Testis (tissue), 3 donors: ENCODE results near the gene PDCL2. TPM values are rescaled to one million over a fixed set of nuclear protein-coding genes. Genes with fewer than 3 reads are reported as not detected.
"Not testable (repeated sequence)": the region's sequence is repeated elsewhere in the genome, so short reads cannot be mapped to it uniquely, and the experiment has no call there.

Source experiments
- DNase-seq: peaks from one replicate; pipeline ENCODE4 v3.0.0-alpha.2; 2019
- H3K27ac ChIP-seq, 2 donors: fragments of 200-600 bp; sonication (generic); one replicate each; pipeline ENCODE4 v1.5.1; 2019
- H3K27me3 ChIP-seq: fragments of 200-600 bp; sonication (generic); one replicate; pipeline ENCODE4 v1.5.1; 2019
- H3K36me3 ChIP-seq: fragments of 200-600 bp; sonication (generic); one replicate; pipeline ENCODE4 v1.5.1; 2017; ENCODE audit warnings: low read depth; ENCODE audit errors: missing control alignments
- H3K4me1 ChIP-seq: fragments of 200-600 bp; sonication (generic); one replicate; pipeline ENCODE4 v1.5.1; 2019
- H3K4me3 ChIP-seq, 2 donors: fragments of 200-600 bp; sonication (generic); one replicate each; pipeline ENCODE4 v1.5.1; 2017 to 2019
- H3K9me3 ChIP-seq: fragments of 200-600 bp; sonication (generic); one replicate; pipeline ENCODE4 v1.5.1; 2017
- CTCF ChIP-seq, 3 experiments: fragments of 450-650 bp in 2 of 3; fragments of 200-600 bp in 1 of 3; sonication (generic) in 1 of 3; IDR thresholded peaks; one replicate each; pipeline ENCODE4 v1.5.1; 2016 to 2019; ENCODE audit warnings: antibody characterized with exemption in 3 of 3, mild to moderate bottlenecking in 2 of 3, moderate library complexity in 1 of 3
- POLR2A ChIP-seq: fragments of 450-650 bp; IDR thresholded peaks from one replicate; pipeline ENCODE4 v1.6.1; 2017; ENCODE audit warnings: antibody characterized with exemption, mild to moderate bottlenecking, moderate library complexity
- WGBS, 2 donors: methylation state at CpG; one replicate each; pipeline ENCODE4 v1.1.5; 2018; 5-methylcytosine and 5-hydroxymethylcytosine counted together
- intact Hi-C: fragments of 100-400 bp; cut with DNase I; formaldehyde crosslinking; loops from one replicate; pipeline ENCODE4 v1.15.1; 2023; ENCODE audit warnings: low total_unique reads
- polyA plus RNA-seq: library from polyadenylated mRNA; stranded (reverse); fragments of 350-450 nt; fragmentation: Illumina TruSeq; extraction: RNeasy Lipid Tissue Mini Kit (QIAGEN cat#74804); gene quantifications from one replicate; pipeline ENCODE4 v1.2.3, GENCODE V29; 2014; ENCODE audit warnings: low read depth, low replicate concordance; ENCODE audit not compliant: insufficient read depth
- total RNA-seq, 2 donors: library from RNA; depleted of rRNA; stranded (reverse); fragments of >200 nt; gene quantifications; one replicate each; pipeline ENCODE4 v1.2.3, GENCODE V29; 2016

The PDCL2 gene
- total and polyA plus RNA-seq, 3 donors from 2014 or later: 15.7 to 84.6 (median 28.6) TPM

GRCh38 chr4:55554453-55555030 is 37.5 kb downstream of the PDCL2 start:
- Histone ChIP-seq H3K4me1 (peaks cover 7% of the 10 kb centered on the region), H3K36me3 (no peaks in the 10 kb centered on the region), H3K4me3 (no peak overlapping the region), H3K27me3 (no peaks in the 10 kb centered on the region), H3K9me3 (no peaks in the 10 kb centered on the region), H3K27ac (no peak overlapping the region)
- TF ChIP-seq POLR2A (no peak), CTCF (IDR thresholded peaks at IDR 0.05) (peak in 2 of 3 experiments; percentile 35 to 47)
- WGBS, 2 donors: 27 to 38% methylated on average over 2 of the region's 2 CpGs
- DNase-seq: no peak
- intact Hi-C loops: no loop called here

GRCh38 chr4:55553441-55554201 is 38.4 kb downstream of the PDCL2 start:
- peaks cover 7% of the 10 kb centered on the region for H3K4me1 ChIP-seq
- intact Hi-C loops: no loop called here
- WGBS, 2 donors: 19 to 31% methylated on average over 10 of the region's 10 CpGs
- TF ChIP-seq POLR2A: no peak
- no peak for TF ChIP-seq CTCF (IDR thresholded peaks at IDR 0.05)
- H3K27me3 ChIP-seq: no peaks in the 10 kb centered on the region
- no peaks in the 10 kb centered on the region for H3K36me3 ChIP-seq
- DNase-seq: peak; percentile 86
- peak overlapping the region; percentile 27 to 50 for H3K4me3 ChIP-seq
- no peaks in the 10 kb centered on the region for H3K9me3 ChIP-seq
- H3K27ac ChIP-seq: peak overlapping the region; percentile 61 to 67

- WGBS, 2 donors: 80 to 95% methylated on average over 6 of the region's 6 CpGs
- H3K36me3 ChIP-seq, H3K4me1 ChIP-seq, H3K27me3 ChIP-seq, intact Hi-C loops, H3K9me3 ChIP-seq, H3K27ac ChIP-seq, H3K4me3 ChIP-seq: not testable (repeated sequence)
- DNase-seq: peak; percentile 46
Measured at GRCh38 chr4:55551964-55552363, 40.1 kb downstream of the PDCL2 start.

GRCh38 chr4:55549888-55550287 is 42.2 kb downstream of the PDCL2 start:
- Histone ChIP-seq H3K27me3 (no peaks in the 10 kb centered on the region), H3K27ac (no peak overlapping the region), H3K36me3 (no peaks in the 10 kb centered on the region), H3K4me3 (no peak overlapping the region), H3K9me3 (no peaks in the 10 kb centered on the region), H3K4me1 (peaks cover 7% of the 10 kb centered on the region)
- TF ChIP-seq POLR2A (no peak), CTCF (IDR thresholded peaks at IDR 0.05) (no peak)
- intact Hi-C loops: loop anchor here (5.0 kb wide), 1 partner anchor 153 kb away; the partner anchor contains the start of gene TMEM165
- no peak for DNase-seq
- 76 to 78% methylated on average over 2 of the region's 2 CpGs for WGBS, 2 donors

- intact Hi-C loops: loop anchor here (5.0 kb wide), 1 partner anchor 151 kb away; the partner anchor contains the start of gene TMEM165
Measured at GRCh38 chr4:55547918-55548317, 44.1 kb downstream of the PDCL2 start.

More at GRCh38 chr4:55547918-55548317, 44.1 kb downstream of the PDCL2 start:
- no peaks in the 10 kb centered on the region for H3K27me3 ChIP-seq
- no peaks in the 10 kb centered on the region for H3K36me3 ChIP-seq
- TF ChIP-seq CTCF (IDR thresholded peaks at IDR 0.05) (no peak), POLR2A (no peak)
- peak overlapping the region in 1 of 2 donors; percentile 99 for H3K4me3 ChIP-seq
- H3K27ac ChIP-seq: peak overlapping the region in 1 of 2 donors; percentile 99
- H3K4me1 ChIP-seq: no peaks in the 10 kb centered on the region
- H3K9me3 ChIP-seq: no peaks in the 10 kb centered on the region
- no peak for DNase-seq
- 18 to 37% methylated on average over 4 of the region's 4 CpGs for WGBS, 2 donors
